ENCODE results near the gene PTPN7. TPM values are rescaled to one million over a fixed set of nuclear protein-coding genes. Genes with fewer than 3 reads are reported as not detected.
"Not testable (repeated sequence)": the region's sequence is repeated elsewhere in the genome, so short reads cannot be mapped to it uniquely, and the experiment has no call there.

PTPN7 gene
- total RNA-seq, 1 donor from 2014 or later: not detected

- H3K4me3 Mint-ChIP-seq (ENCODE audit: unreplicated experiment): no peak overlapping the region
Observed at GRCh38 chr1:202146279-202146678, 14.1 kb downstream of the PTPN7 start.

GRCh38 chr1:202145744-202146140, 14.7 kb downstream of the PTPN7 start:
- Mint-ChIP-seq H3K4me3 (ENCODE audit: unreplicated experiment) (peak overlapping the region; percentile 77), H3K27ac (ENCODE audit: unreplicated experiment) (peak overlapping the region; percentile 77), H3K4me1 (ENCODE audit: unreplicated experiment) (peaks cover 24% of the 10 kb centered on the region)
- H3K9me3 Mint-ChIP-seq (ENCODE audit: unreplicated experiment); H3K36me3 Mint-ChIP-seq (ENCODE audit: unreplicated experiment); H3K27me3 Mint-ChIP-seq (ENCODE audit: unreplicated experiment); DNase-seq (ENCODE audit: extremely low spot score, unreplicated experiment): not testable (repeated sequence)

More at GRCh38 chr1:202146279-202146678, 14.1 kb downstream of the PTPN7 start:
- no peaks in the 10 kb centered on the region for H3K36me3 Mint-ChIP-seq (ENCODE audit: unreplicated experiment)
- no peak for TF ChIP-seq CTCF (IDR thresholded peaks at IDR 0.05)
- no peaks in the 10 kb centered on the region for H3K27me3 Mint-ChIP-seq (ENCODE audit: unreplicated experiment)
- no peaks in the 10 kb centered on the region for H3K9me3 Mint-ChIP-seq (ENCODE audit: unreplicated experiment)
- no peak for DNase-seq (ENCODE audit: extremely low spot score, unreplicated experiment)
- H3K4me1 Mint-ChIP-seq (ENCODE audit: unreplicated experiment): peaks cover 24% of the 10 kb centered on the region
- H3K27ac Mint-ChIP-seq (ENCODE audit: unreplicated experiment): no peak overlapping the region

GRCh38 chr1:202145068-202145743, 15.2 kb downstream of the PTPN7 start:
- Mint-ChIP-seq H3K4me3 (ENCODE audit: unreplicated experiment) (peak overlapping the region; percentile 77), H3K4me1 (ENCODE audit: unreplicated experiment) (peaks cover 24% of the 10 kb centered on the region), H3K9me3 (ENCODE audit: unreplicated experiment) (no peaks in the 10 kb centered on the region), H3K36me3 (ENCODE audit: unreplicated experiment) (no peaks in the 10 kb centered on the region), H3K27me3 (ENCODE audit: unreplicated experiment) (no peaks in the 10 kb centered on the region), H3K27ac (ENCODE audit: unreplicated experiment) (peak overlapping the region; percentile 77)
- TF ChIP-seq CTCF (IDR thresholded peaks at IDR 0.05): no peak
- DNase-seq (ENCODE audit: extremely low spot score, unreplicated experiment): no peak

- H3K4me3 Mint-ChIP-seq (ENCODE audit: unreplicated experiment): peak within 1 kb of the TSS; percentile 84
- peak within 1 kb of the TSS; percentile 84 for H3K27ac Mint-ChIP-seq (ENCODE audit: unreplicated experiment)
- H3K27me3 Mint-ChIP-seq (ENCODE audit: unreplicated experiment): no peaks in the 10 kb centered on the region
- no peaks in the 10 kb centered on the region for H3K9me3 Mint-ChIP-seq (ENCODE audit: unreplicated experiment)
- TF ChIP-seq CTCF (IDR thresholded peaks at IDR 0.05): no peak
- H3K36me3 Mint-ChIP-seq (ENCODE audit: unreplicated experiment): no peaks in the 10 kb centered on the region
- DNase-seq (ENCODE audit: extremely low spot score, unreplicated experiment): peak; percentile 88
- H3K4me1 Mint-ChIP-seq (ENCODE audit: unreplicated experiment): peaks cover 24% of the 10 kb centered on the region
Observed at GRCh38 chr1:202144402-202145067, 15.9 kb downstream of the PTPN7 start, which contains the start of gene ARL8A. Gene ARL8A (minus strand): TSS chr1:202144737. CDS start chr1:202144572, 165 bp downstream.

DNA sequence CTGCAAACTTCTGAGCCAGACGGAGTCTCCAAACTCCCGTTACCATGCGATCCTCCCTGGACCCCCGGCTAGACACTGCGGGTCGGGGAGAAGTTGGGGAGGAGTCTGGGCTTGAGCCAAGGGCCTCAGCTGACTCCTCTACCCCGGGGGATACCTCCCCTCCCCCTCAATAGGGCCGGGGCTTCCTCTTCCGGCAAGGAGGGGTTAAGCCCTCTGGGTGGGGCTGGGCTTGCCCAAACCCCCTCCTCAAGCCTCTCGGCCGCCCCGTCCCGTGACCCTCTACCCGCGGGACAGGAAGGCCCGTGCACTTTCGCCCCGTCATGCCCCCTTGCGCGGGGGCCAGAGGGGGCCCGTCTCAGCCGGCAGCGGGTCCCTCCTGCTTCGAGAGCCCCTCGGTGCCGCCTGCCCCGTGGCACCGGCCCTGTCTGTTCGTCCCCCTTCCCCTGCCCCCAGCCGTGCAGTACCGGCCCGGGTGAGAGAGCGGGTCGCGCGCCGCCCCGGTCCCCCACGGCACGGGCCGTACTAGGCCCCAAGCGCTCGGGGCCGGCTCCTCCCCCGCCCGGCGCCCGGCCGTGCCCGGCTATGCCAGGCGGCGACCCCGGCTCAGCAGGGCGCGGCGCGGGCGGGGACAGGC, 16.5 kb downstream of the PTPN7 start:
- DNase-seq (ENCODE audit: extremely low spot score, unreplicated experiment): no peak
- H3K4me1 Mint-ChIP-seq (ENCODE audit: unreplicated experiment): peaks cover 24% of the 10 kb centered on the region
- no peaks in the 10 kb centered on the region for H3K27me3 Mint-ChIP-seq (ENCODE audit: unreplicated experiment)
- peak overlapping the region; percentile 84 for H3K4me3 Mint-ChIP-seq (ENCODE audit: unreplicated experiment)
- TF ChIP-seq CTCF (IDR thresholded peaks at IDR 0.05): no peak
- H3K27ac Mint-ChIP-seq (ENCODE audit: unreplicated experiment): peak overlapping the region; percentile 84
- H3K9me3 Mint-ChIP-seq (ENCODE audit: unreplicated experiment): no peaks in the 10 kb centered on the region
- peaks cover 2% of the 10 kb centered on the region for H3K36me3 Mint-ChIP-seq (ENCODE audit: unreplicated experiment)
